Measurements from ENCODE around the gene SOS1.

DNA sequence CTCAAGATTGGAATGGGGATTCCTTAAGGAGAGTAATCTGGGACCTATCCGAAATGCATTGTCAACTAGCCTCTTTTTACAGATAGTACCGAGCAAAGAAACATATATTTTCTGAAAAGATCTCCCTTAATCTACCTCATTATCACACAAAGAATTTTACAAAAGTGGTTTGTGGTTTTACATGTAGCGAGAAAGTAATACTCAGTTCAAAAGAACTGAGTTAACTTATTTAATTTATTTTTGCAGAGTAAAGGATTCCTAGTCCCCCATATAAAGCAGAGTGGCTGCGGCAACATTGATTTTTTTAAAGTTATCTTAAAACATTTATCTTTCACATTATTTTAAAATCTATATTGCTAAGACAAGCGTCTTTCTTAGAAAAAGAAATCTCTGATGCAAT lies 15.9 kb upstream of the SOS1 start:
- TF ChIP-seq EZH2phosphoT487 (IDR thresholded peaks at IDR 0.05; ENCODE audit: insufficient read depth, low read depth), result no peak
- no peak for TF ChIP-seq EZH2 (IDR thresholded peaks at IDR 0.05; ENCODE audit: insufficient read depth, poor library complexity, severe bottlenecking)

All from GM23248 (cell line).